Common myeloid progenitor, CD34-positive (primary cell): ENCODE results near the gene ZMIZ2.

ENCODE experiments used
- CTCF ChIA-PET: fragments of 350-600 bp; sonication (Branson Sonifier 250); formaldehyde crosslinking; loops from one replicate; lab custom pipeline; 2021; ENCODE audit warnings: antibody characterized with exemption; lab: Charles Lee
- POLR2A ChIA-PET: fragments of 350-600 bp; sonication (Branson Sonifier 250); formaldehyde crosslinking; loops from one replicate; lab custom pipeline; 2021; ENCODE audit warnings: antibody characterized with exemption; lab: Charles Lee
- DNase-seq, 3 donors: peaks; one replicate each; pipeline versions ENCODE4 v3.0.0 to v3.0.0-alpha.2; 2013
- H3K27ac ChIP-seq, 2 experiments: 1 replicate in 1 of 2; 2 replicates in 1 of 2; pipeline ENCODE4 v1.7.0; 2013; ENCODE audit warnings: inconsistent platforms in 2 of 2, low read length in 2 of 2, mild to moderate bottlenecking in 2 of 2, low read depth in 1 of 2, moderate library complexity in 1 of 2; ENCODE audit not compliant: severe bottlenecking in 2 of 2, insufficient read depth in 1 of 2, poor library complexity in 1 of 2
- H3K27me3 ChIP-seq, 5 experiments: replicated peaks in 2 of 5; 1 replicate in 3 of 5; 2 replicates in 2 of 5; pipeline versions ENCODE4 v1.6.1 to v1.7.0; 2013; ENCODE audit warnings: low read length in 4 of 5, mild to moderate bottlenecking in 2 of 5, moderate library complexity in 2 of 5, inconsistent platforms in 1 of 5; ENCODE audit not compliant: insufficient read depth in 5 of 5, control insufficient read depth in 4 of 5
- H3K36me3 ChIP-seq, 4 experiments: 1 replicate in 2 of 4; 2 replicates in 2 of 4; pipeline versions ENCODE4 v1.6.1 to v1.7.0; 2013; ENCODE audit warnings: low read length in 3 of 4, control low read depth in 1 of 4, mild to moderate bottlenecking in 1 of 4; ENCODE audit not compliant: control insufficient read depth in 4 of 4, insufficient read depth in 4 of 4
- H3K4me1 ChIP-seq, 4 experiments: 1 replicate in 3 of 4; 2 replicates in 1 of 4; pipeline versions ENCODE4 v1.6.1 to v1.7.1; 2013; ENCODE audit warnings: low read length in 3 of 4, mild to moderate bottlenecking in 3 of 4, control low read depth in 1 of 4, inconsistent platforms in 1 of 4, moderate library complexity in 1 of 4; ENCODE audit not compliant: control insufficient read depth in 4 of 4, insufficient read depth in 4 of 4; ENCODE audit errors: control extremely low read depth in 1 of 4
- H3K4me3 ChIP-seq, 7 experiments: 1 replicate in 4 of 7; 2 replicates in 3 of 7; pipeline versions ENCODE4 v1.5.1 to v1.7.0; 2013; ENCODE audit warnings: mild to moderate bottlenecking in 7 of 7, low read length in 6 of 7, moderate library complexity in 6 of 7, inconsistent platforms in 2 of 7, low read depth in 2 of 7, control low read depth in 1 of 7; ENCODE audit not compliant: insufficient read depth in 4 of 7, control insufficient read depth in 1 of 7; ENCODE audit errors: extremely low read depth in 1 of 7
- H3K9me3 ChIP-seq, 5 experiments: 1 replicate in 4 of 5; 2 replicates in 1 of 5; pipeline versions ENCODE4 v1.6.1 to v1.7.1; 2013; ENCODE audit warnings: low read length in 4 of 5, mild to moderate bottlenecking in 2 of 5, inconsistent platforms in 1 of 5, low read depth in 1 of 5, moderate library complexity in 1 of 5; ENCODE audit not compliant: control insufficient read depth in 4 of 5, insufficient read depth in 2 of 5; ENCODE audit errors: control extremely low read depth in 1 of 5
- WGBS: methylation state at CpG from one replicate; pipeline ENCODE4 v1.1.5; 2013; ENCODE audit not compliant: insufficient coverage; 5-methylcytosine and 5-hydroxymethylcytosine counted together

Gene ZMIZ2

GRCh38 chr7:44767912-44768627 is 19.4 kb downstream of the ZMIZ2 start:
- peak in 1 of 3 donors; percentile 36 for DNase-seq
- Histone ChIP-seq H3K27me3 (no peaks in the 10 kb centered on the region), H3K36me3 (peaks cover 2 to 53% (median 41%) of the 10 kb centered on the region in 4 experiments), H3K27ac (peak overlapping the region in 1 of 2 experiments; percentile 5), H3K4me1 (peaks cover 0 to 21% (median 8%) of the 10 kb centered on the region in 4 experiments), H3K4me3 (peak overlapping the region in 1 of 7 experiments; percentile 31), H3K9me3 (no peaks in the 10 kb centered on the region)
- ChIA-PET CTCF (interaction anchor here (1.2 to 2.1 kb wide), 2 partner anchors 18 to 89 kb away, joined by 3 to 8 read pairs; no protein-coding TSS in a partner anchor), POLR2A (interaction anchor here (1.0 to 1.2 kb wide), 2 partner anchors 18 to 29 kb away, joined by 3 read pairs; no protein-coding TSS in a partner anchor)
- 76% methylated on average over 11 of the region's 12 CpGs for WGBS

DNA sequence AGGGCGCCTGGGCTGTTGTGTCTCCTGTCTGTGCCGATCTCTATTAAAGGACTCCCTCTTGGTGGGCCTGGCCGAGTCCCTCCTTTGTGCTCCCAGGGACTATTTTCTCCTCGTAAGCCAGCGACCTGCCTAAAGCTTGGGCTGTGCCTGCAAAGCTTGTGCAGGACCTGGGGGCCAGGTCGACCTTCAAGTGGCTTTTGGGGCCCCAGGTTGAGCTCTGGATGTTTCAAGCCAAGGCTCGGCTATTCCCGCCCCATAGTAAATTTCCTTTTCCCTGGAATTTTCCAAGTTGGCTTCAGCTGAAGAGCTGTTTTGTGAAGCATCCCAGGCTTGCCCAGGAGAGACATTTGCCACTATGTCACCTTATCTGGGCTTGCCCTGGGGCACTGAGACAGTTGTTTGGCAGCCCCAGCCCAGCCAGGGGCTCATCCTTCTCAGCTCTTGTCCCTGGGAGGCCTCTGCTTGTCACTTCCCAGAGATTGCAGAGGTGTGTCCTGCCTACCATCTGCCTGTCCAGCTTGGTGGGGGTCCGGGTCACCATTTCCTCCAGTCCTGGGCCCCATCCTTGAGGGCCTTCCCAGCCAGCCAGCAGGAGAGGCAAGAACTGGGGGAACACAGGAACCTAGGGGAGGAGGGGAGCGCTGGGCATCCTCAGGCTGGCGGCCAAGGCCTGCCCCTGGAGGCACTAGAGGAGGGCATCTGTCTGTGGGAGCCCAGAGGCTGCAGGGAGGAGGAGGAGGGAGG is 20.2 kb downstream of the ZMIZ2 start:
- no peak for DNase-seq
- Histone ChIP-seq H3K36me3 (peaks cover 2 to 45% (median 35%) of the 10 kb centered on the region in 4 experiments), H3K27me3 (no peaks in the 10 kb centered on the region), H3K9me3 (no peaks in the 10 kb centered on the region), H3K4me3 (peak overlapping the region in 1 of 7 experiments; percentile 31), H3K4me1 (peaks cover 0 to 21% (median 8%) of the 10 kb centered on the region in 4 experiments), H3K27ac (peak overlapping the region in 1 of 2 experiments; percentile 5)
- WGBS: 90% methylated on average over 9 of the region's 11 CpGs
- CTCF ChIA-PET: interaction anchor here (1.2 to 2.1 kb wide), 2 partner anchors 19 to 89 kb away, joined by 3 to 8 read pairs; no protein-coding TSS in a partner anchor
- POLR2A ChIA-PET: interaction anchor here (1.0 to 1.2 kb wide), 2 partner anchors 19 to 28 kb away, joined by 3 read pairs; no protein-coding TSS in a partner anchor

DNA sequence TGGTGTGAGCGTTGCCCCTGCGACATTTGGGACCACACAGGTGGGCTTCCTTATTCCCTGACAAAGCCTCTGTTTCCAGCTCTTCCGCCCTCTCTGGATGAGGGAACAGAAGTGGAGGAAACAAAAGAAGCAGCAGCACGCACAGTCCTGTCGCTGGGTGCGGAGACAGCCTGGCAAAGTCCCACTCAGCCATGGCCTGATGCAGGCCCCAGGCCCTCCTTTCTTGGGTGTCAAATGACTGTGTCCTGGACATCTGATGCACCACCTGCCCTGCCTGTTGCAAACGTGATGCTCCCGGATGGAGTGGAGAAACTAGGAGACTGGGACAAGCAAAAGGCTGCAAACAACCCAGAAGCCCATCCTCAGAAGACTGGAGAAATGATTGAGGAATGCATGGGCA is 20.7 kb downstream of the ZMIZ2 start:
- ChIA-PET POLR2A (interaction anchor here (1.2 kb wide), 1 partner anchor 20 kb away, joined by 3 read pairs; no protein-coding TSS in a partner anchor), CTCF (interaction anchor here (1.0 to 1.1 kb wide), 2 partner anchors 133 to 135 kb away, joined by 3 to 4 read pairs; no protein-coding TSS in a partner anchor)
- H3K27ac ChIP-seq: no peak overlapping the region
- peak overlapping the region in 1 of 7 experiments; percentile 12 for H3K4me3 ChIP-seq
- H3K27me3 ChIP-seq: no peaks in the 10 kb centered on the region
- H3K9me3 ChIP-seq: no peaks in the 10 kb centered on the region
- peaks cover 0 to 21% (median 8%) of the 10 kb centered on the region in 4 experiments for H3K4me1 ChIP-seq
- DNase-seq: no peak
- WGBS: 87% methylated on average over 7 of the region's 8 CpGs
- peaks cover 2 to 40% (median 29%) of the 10 kb centered on the region in 4 experiments for H3K36me3 ChIP-seq

GRCh38 chr7:44769776-44770294 is 21.2 kb downstream of the ZMIZ2 start:
- DNase-seq: peak in 2 of 3 donors; percentile 32 to 51
- peaks cover 0 to 21% (median 8%) of the 10 kb centered on the region in 4 experiments for H3K4me1 ChIP-seq
- POLR2A ChIA-PET: no interaction called here
- H3K4me3 ChIP-seq: peak overlapping the region in 3 of 7 experiments; percentile 12 to 60 (median 13)
- H3K27me3 ChIP-seq: no peaks in the 10 kb centered on the region
- peaks cover 2 to 35% (median 24%) of the 10 kb centered on the region in 4 experiments for H3K36me3 ChIP-seq
- no peak overlapping the region for H3K27ac ChIP-seq
- WGBS: 30% methylated on average over 10 of the region's 10 CpGs
- CTCF ChIA-PET: interaction anchor here (0.5 to 1.1 kb wide), 3 partner anchors 133 to 160 kb away, joined by 3 to 4 read pairs (median 4); no protein-coding TSS in a partner anchor
- no peaks in the 10 kb centered on the region for H3K9me3 ChIP-seq

DNA sequence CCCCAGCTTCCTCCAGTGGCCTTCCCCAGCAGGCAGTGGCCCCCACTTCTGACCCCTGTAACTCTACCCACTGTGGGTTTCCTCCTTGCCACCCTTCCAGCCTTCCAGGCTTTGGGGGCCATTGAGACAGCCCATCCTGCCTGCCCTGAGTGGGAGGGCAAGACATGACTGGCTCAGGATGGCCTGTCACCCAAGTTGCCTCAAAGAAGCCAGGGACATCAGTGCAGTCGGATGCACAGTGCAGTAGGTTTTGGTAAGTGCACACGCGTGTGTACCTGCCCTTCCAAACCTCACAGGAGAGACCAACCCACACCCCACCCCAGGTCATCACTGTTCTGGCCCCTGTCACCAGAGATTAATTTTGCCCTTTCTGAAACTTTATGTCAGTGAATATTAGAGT is 22.7 kb downstream of the ZMIZ2 start:
- Histone ChIP-seq H3K36me3 (peaks cover 2 to 21% (median 13%) of the 10 kb centered on the region in 4 experiments), H3K27me3 (no peaks in the 10 kb centered on the region), H3K27ac (no peak overlapping the region), H3K4me1 (peaks cover 0 to 21% (median 8%) of the 10 kb centered on the region in 4 experiments), H3K4me3 (no peak overlapping the region), H3K9me3 (no peaks in the 10 kb centered on the region)
- ChIA-PET CTCF (interaction anchor here (0.6 to 1.2 kb wide), 3 partner anchors 20 to 183 kb away, joined by 3 to 5 read pairs (median 4); no protein-coding TSS in a partner anchor), POLR2A (no interaction called here)
- WGBS: 100% methylated on average over 1 of the region's 3 CpGs
- DNase-seq: no peak

- Histone ChIP-seq H3K9me3 (no peaks in the 10 kb centered on the region), H3K4me3 (no peak overlapping the region), H3K36me3 (peaks cover 0 to 10% (median 4%) of the 10 kb centered on the region in 4 experiments), H3K27me3 (no peaks in the 10 kb centered on the region), H3K27ac (no peak overlapping the region), H3K4me1 (peaks cover 0 to 21% (median 8%) of the 10 kb centered on the region in 4 experiments)
- POLR2A ChIA-PET: no interaction called here
- CTCF ChIA-PET: interaction anchor here (1.1 to 1.9 kb wide), 4 partner anchors 12 to 155 kb away, joined by 3 to 4 read pairs (median 3); no protein-coding TSS in a partner anchor
- DNase-seq: no peak
- WGBS: 98% methylated on average over 4 of the region's 6 CpGs
Observed at GRCh38 chr7:44772440-44772839, 23.8 kb downstream of the ZMIZ2 start.
